ENCODE data around the gene MAPK1.
"Not testable (repeated sequence)": the region's sequence is repeated elsewhere in the genome, so short reads cannot be mapped to it uniquely, and the experiment has no call there.

MAPK1 gene

DNA sequence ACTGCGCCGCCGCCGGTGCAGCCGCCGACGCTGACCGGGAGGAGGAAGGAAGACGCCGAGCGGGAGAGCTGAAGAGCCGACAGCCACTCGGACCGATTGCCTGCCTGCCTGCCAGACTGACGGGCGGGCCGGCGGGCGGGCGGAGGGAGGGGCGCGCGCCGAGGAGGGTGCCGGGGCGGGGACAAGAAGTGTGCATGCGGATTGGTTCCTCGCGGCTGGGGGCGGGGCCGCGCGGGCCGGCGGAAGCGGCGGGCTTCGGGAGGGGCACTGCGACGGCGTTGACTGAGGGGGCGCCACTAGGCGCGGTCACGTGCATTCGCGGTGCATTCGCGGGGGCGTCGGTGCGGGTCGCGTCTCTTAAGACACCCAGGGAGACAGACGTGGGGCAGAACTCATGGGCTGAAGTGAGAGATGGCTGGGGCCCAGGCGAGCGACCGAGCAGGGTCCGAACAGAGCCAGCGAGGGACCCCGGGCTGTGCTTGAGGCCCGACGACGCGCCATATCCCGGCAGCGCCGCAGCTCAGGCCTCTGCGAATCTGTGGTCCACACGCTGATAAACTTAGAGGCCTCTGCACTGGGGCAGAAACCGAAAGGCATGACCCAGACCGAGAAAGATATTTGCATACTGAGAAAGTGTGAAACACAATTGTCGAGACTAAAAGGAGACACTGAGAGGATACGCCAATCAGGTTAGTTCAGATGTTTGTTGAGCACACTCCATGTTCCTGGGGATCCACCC lies at the start of gene MAPK1:
TSS of gene MAPK1 (minus strand) at position 118 of the 739 bp plus-strand sequence. CDS start 205 bp downstream, outside the sequence.
- DNase-seq (ENCODE audit: low read depth in 4 of 4, low spot score in 1 of 4) = peak; percentile 80 to 95 (median 87)

DNA sequence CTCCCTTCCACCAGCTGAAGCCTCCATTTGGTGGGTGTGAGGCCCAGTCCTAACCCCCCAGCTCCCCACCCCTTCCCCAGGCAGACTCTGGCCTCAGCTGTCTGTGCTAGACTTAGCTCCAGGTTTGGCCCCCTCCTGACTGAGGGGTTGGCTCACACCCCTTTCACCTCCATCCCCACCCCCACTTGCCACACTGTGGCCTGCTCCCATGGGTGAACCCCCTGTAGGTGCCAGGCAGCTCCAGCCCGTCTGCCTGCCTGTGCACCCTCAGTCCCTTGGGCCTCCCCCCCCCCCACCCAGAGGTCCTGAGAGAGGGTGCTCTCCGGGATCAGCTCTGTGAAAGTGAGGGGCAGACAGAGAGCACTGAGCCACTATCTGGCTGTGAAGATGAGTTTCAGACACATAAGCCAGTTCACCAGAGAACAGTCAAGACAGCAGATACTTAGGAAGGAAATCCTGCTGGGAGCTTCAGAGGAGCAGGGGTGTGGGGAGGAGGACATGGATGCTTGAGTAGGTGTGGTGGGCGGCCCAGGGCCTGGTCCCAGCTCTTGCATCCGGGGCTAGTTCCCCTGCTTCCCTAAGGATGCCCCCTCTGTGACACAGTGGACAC lies 49.0 kb upstream of the MAPK1 start:
- DNase-seq (ENCODE audit: low read depth in 4 of 4, low spot score in 1 of 4) = no peak

- no peak for DNase-seq (ENCODE audit: low read depth in 4 of 4, low spot score in 1 of 4)
These were observed 48.3 kb upstream of the MAPK1 start for GRCh38 chr22:21915624-21916308.

DNA sequence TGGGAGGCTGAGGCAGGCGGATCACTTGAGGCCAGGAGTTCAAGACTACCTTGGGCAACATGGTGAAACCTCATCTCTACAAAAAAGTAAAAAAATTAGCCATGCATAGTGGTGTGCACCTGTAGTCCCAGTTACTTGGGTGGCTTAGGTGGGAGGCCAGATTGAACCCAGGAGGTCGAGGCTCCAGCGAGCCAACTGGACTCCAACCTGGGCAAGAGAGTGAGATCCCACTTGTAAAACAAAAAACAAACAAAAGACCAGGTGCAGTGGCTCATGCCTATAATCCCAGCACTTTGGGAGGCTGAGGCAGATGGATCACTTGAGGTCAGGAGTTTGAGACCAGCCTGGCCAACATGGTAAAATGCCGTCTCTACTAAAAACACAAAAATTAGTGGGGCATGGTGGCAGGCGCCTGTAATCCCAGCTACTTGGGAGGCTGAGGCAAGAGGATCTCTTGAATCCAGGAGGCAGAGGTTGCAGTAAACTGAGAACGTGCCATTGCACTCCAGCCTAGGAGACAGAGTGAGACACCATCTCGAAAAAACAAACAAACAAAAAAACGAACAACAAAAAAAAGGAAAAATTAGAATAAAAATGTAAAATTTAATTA lies 46.7 kb upstream of the MAPK1 start:
- DNase-seq (ENCODE audit: low read depth in 4 of 4, low spot score in 1 of 4) = not testable (repeated sequence)

DNA sequence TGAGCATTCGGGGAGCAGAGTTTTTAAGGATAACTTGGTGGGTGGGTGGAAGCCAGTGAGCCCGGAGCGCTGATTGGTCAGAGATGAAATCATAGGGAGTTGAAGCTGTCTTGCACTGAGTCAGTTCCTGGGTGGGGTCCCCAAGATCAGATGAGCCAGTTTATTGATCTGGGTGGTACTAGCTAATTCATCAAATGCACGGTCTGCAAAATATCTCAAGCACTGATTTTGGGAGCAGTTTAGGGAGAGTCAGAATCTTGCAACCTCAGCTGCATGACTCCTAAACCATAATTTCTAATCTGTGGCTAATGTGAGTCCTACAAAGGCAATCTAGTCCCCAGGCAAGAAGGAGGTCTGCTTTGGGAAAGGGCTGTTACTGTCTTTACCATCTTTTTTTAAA lies 42.9 kb upstream of the MAPK1 start:
- DNase-seq (ENCODE audit: low read depth in 4 of 4, low spot score in 1 of 4) = not testable (repeated sequence)

DNA sequence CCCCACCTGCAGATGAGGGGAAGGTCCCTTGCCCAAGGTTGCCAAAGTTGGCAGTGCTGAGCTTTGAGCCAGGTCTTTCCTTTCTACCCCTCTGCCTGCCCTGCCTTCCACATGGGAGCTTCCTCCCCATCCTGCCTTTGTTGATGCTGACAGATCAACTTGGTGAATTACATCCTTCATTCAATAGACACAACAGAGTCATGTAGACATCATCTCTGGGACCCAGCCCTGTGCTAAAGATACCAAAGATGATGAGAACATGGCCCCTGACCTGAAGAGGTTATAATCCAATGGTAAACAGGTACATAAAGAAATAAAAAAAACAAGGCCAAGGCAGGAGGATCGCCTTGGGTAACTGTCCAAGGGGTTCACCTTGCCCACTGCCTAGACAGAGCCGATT lies 42.4 kb upstream of the MAPK1 start:
- DNase-seq (ENCODE audit: low read depth in 4 of 4, low spot score in 1 of 4) = no peak

- no peak for DNase-seq (ENCODE audit: low read depth in 4 of 4, low spot score in 1 of 4)
These were observed 40.4 kb upstream of the MAPK1 start for GRCh38 chr22:21907638-21908522.

DNA sequence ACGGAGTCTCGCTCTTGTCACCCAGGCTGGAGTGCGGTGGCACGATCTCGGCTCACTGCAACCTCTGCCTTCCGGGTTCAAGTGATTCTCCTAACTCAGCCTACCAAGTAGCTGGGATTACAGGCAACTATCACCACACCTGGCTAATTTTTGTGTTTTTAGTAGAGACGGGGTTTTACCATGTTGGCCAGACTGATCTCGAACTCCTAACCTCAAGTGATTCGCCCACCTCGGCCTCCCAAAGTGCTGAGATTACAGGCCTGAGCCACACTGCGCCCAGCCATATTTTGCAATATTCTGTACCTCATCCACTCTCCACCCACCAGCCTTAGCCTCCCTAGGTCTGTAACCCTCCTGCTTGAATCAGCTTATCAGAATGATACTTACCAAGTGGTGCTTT lies 37.8 kb upstream of the MAPK1 start:
- DNase-seq (ENCODE audit: low read depth in 4 of 4, low spot score in 1 of 4) = not testable (repeated sequence)

- no peak for DNase-seq (ENCODE audit: low read depth in 4 of 4, low spot score in 1 of 4)
These were observed 36.9 kb upstream of the MAPK1 start for GRCh38 chr22:21904250-21904789.

DNA sequence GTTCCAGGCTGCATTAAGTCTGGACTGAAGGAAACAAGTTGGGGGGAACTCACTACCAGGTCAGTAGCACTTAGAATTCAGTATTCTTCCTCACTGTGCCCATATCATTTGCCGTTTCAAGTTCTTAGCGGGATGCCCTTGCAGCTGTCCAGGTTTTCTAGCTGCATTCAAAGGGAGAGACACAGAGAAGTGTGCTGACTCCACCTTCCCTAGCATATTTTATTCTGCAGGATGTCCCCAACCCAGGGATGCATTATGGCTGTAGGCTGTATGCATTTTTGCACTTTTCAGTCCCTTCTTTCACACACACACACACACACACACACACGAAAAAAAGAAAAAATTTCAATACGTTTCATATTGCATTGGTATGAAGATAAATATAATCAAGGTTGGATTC lies 35.8 kb upstream of the MAPK1 start:
- DNase-seq (ENCODE audit: low read depth in 4 of 4, low spot score in 1 of 4) = no peak

GRCh38 chr22:21902296-21903087 lies 35.0 kb upstream of the MAPK1 start:
- no peak for DNase-seq (ENCODE audit: low read depth in 4 of 4, low spot score in 1 of 4)

DNA sequence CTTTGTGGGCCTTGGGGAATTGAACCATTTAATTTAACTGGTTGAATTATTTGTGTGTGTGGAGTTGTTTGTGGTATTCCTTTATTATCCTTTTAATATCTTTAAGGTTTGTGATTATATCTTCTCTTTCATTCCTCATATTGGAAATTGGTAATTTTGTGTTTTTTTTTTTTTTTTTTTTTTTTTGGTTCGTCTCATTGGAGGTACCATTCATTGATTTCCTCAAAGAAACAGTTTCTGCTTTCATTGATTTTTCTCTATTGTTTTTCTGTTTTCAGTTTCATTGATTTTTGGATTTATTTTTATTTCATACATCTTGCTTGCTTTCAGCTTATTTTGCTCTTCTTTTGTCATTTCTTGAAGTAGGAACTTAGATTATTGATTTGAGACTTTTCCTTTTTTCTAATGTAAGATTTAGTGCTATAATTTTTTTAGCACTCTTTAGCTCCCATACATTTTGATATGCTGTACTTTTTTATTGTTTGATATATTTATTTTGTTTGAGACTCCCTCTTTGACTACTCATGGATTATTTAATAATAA lies 31.0 kb upstream of the MAPK1 start:
- no peak for DNase-seq (ENCODE audit: low read depth in 4 of 4, low spot score in 1 of 4)

- no peak for DNase-seq (ENCODE audit: low read depth in 4 of 4, low spot score in 1 of 4)
These were observed 29.6 kb upstream of the MAPK1 start for GRCh38 chr22:21896951-21897513.

- DNase-seq (ENCODE audit: low read depth in 4 of 4, low spot score in 1 of 4) = not testable (repeated sequence)
These were observed 28.8 kb upstream of the MAPK1 start for GRCh38 chr22:21896275-21896674.

GRCh38 chr22:21894799-21895198 lies 27.4 kb upstream of the MAPK1 start:
- DNase-seq (ENCODE audit: low read depth in 4 of 4, low spot score in 1 of 4) = no peak

- DNase-seq (ENCODE audit: low read depth in 4 of 4, low spot score in 1 of 4) = no peak
These were observed 22.0 kb upstream of the MAPK1 start for GRCh38 chr22:21889251-21889990.

- no peak for DNase-seq (ENCODE audit: low read depth in 4 of 4, low spot score in 1 of 4)
These were observed 20.4 kb upstream of the MAPK1 start for GRCh38 chr22:21887841-21888240.

- not testable (repeated sequence) for DNase-seq (ENCODE audit: low read depth in 4 of 4, low spot score in 1 of 4)
These were observed 16.5 kb upstream of the MAPK1 start for GRCh38 chr22:21883930-21884329.

All from stimulated activated CD4-positive, alpha-beta T cell treated with anti-CD3 and anti-CD28 coated beads, Interleukin-1b, Interleukin-23, amount 100 ng/mL, for 24 hours (primary cell).